ENCODE data around the gene ARHGEF18. TPM values are rescaled to one million over a fixed set of nuclear protein-coding genes. Genes with fewer than 3 reads are reported as not detected.

ARHGEF18 gene
- total RNA-seq, 1 experiment from 2014 or later, result 34.9 TPM

GRCh38 chr19:7312816-7313215 lies 35.9 kb upstream of the ARHGEF18 start:
- intact Hi-C loops (cut with micrococcal nuclease; ENCODE audit: unreplicated experiment), result no loop called here
- ChIA-PET POLR2A (ENCODE audit: low non-redundant PET) (no interaction called here), CTCF (no interaction called here)
- no peaks in the 10 kb centered on the region for H3K27me3 ChIP-seq (replicated peaks; ENCODE audit: insufficient read depth, low read depth, low read length, poor library complexity)
- TF ChIP-seq, protein P1, sequence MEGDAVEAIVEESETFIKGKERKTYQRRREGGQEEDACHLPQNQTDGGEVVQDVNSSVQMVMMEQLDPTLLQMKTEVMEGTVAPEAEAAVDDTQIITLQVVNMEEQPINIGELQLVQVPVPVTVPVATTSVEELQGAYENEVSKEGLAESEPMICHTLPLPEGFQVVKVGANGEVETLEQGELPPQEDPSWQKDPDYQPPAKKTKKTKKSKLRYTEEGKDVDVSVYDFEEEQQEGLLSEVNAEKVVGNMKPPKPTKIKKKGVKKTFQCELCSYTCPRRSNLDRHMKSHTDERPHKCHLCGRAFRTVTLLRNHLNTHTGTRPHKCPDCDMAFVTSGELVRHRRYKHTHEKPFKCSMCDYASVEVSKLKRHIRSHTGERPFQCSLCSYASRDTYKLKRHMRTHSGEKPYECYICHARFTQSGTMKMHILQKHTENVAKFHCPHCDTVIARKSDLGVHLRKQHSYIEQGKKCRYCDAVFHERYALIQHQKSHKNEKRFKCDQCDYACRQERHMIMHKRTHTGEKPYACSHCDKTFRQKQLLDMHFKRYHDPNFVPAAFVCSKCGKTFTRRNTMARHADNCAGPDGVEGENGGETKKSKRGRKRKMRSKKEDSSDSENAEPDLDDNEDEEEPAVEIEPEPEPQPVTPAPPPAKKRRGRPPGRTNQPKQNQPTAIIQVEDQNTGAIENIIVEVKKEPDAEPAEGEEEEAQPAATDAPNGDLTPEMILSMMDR (conservative IDR thresholded peaks at IDR 0.05; ENCODE audit: low read depth, low read length), result no peak
- TF ChIP-seq EZH2 (IDR thresholded peaks at IDR 0.05; ENCODE audit: borderline replicate concordance, low read depth, low read length, poor library complexity, severe bottlenecking), result no peak
- no peak overlapping the region for H3K27ac ChIP-seq (ENCODE audit: low read depth, low read length, poor library complexity, severe bottlenecking)
- no peaks in the 10 kb centered on the region for H3K4me1 ChIP-seq (ENCODE audit: insufficient read depth, low read length, poor library complexity, severe bottlenecking)
- no peak overlapping the region for H3K4me3 ChIP-seq (ENCODE audit: low read depth, low read length, poor library complexity, severe bottlenecking)
- no TSS peak for BruUV-seq (replicated peaks)
- H3K36me3 ChIP-seq (ENCODE audit: insufficient read depth, low read length, poor library complexity, severe bottlenecking), result no peaks in the 10 kb centered on the region
- H3K9me3 ChIP-seq (ENCODE audit: low read depth, low read length, poor library complexity, severe bottlenecking), result no peaks in the 10 kb centered on the region
- no peak for DNase-seq (ENCODE audit: low spot score)

- intact Hi-C loops (cut with micrococcal nuclease; ENCODE audit: unreplicated experiment), result no loop called here
- Histone ChIP-seq H3K4me3 (ENCODE audit: low read depth, low read length, poor library complexity, severe bottlenecking) (no peak overlapping the region), H3K27ac (ENCODE audit: low read depth, low read length, poor library complexity, severe bottlenecking) (no peak overlapping the region), H3K27me3 (replicated peaks; ENCODE audit: insufficient read depth, low read depth, low read length, poor library complexity) (no peaks in the 10 kb centered on the region), H3K4me1 (ENCODE audit: insufficient read depth, low read length, poor library complexity, severe bottlenecking) (no peaks in the 10 kb centered on the region), H3K36me3 (ENCODE audit: insufficient read depth, low read length, poor library complexity, severe bottlenecking) (no peaks in the 10 kb centered on the region), H3K9me3 (ENCODE audit: low read depth, low read length, poor library complexity, severe bottlenecking) (no peaks in the 10 kb centered on the region)
- BruUV-seq (replicated peaks), result no TSS peak
- TF ChIP-seq, protein P1 (conservative IDR thresholded peaks at IDR 0.05; ENCODE audit: low read depth, low read length), result no peak
- TF ChIP-seq EZH2 (IDR thresholded peaks at IDR 0.05; ENCODE audit: borderline replicate concordance, low read depth, low read length, poor library complexity, severe bottlenecking), result no peak
- POLR2A ChIA-PET (ENCODE audit: low non-redundant PET), result no interaction called here
- CTCF ChIA-PET, result no interaction called here
- no peak for DNase-seq (ENCODE audit: low spot score)
These were observed 30.6 kb upstream of the ARHGEF18 start for GRCh38 chr19:7318176-7318575.

- H3K4me1 ChIP-seq (ENCODE audit: insufficient read depth, low read length, poor library complexity, severe bottlenecking), result no peaks in the 10 kb centered on the region
- POLR2A ChIA-PET (ENCODE audit: low non-redundant PET), result interaction anchor here (0.6 to 0.7 kb wide), 2 partner anchors 46 to 796 kb away, joined by 4 read pairs; partner anchors contain the start of gene TNFSF9
- TF ChIP-seq EZH2 (IDR thresholded peaks at IDR 0.05; ENCODE audit: borderline replicate concordance, low read depth, low read length, poor library complexity, severe bottlenecking), result no peak
- TF ChIP-seq, protein P1 (conservative IDR thresholded peaks at IDR 0.05; ENCODE audit: low read depth, low read length), result peak; percentile 61
- intact Hi-C loops (cut with micrococcal nuclease; ENCODE audit: unreplicated experiment), result no loop called here
- DNase-seq (ENCODE audit: low spot score), result peak; percentile 43
- no peaks in the 10 kb centered on the region for H3K9me3 ChIP-seq (ENCODE audit: low read depth, low read length, poor library complexity, severe bottlenecking)
- no peaks in the 10 kb centered on the region for H3K27me3 ChIP-seq (replicated peaks; ENCODE audit: insufficient read depth, low read depth, low read length, poor library complexity)
- H3K4me3 ChIP-seq (ENCODE audit: low read depth, low read length, poor library complexity, severe bottlenecking), result no peak overlapping the region
- no TSS peak for BruUV-seq (replicated peaks)
- CTCF ChIA-PET, result no interaction called here
- H3K36me3 ChIP-seq (ENCODE audit: insufficient read depth, low read length, poor library complexity, severe bottlenecking), result no peaks in the 10 kb centered on the region
- no peak overlapping the region for H3K27ac ChIP-seq (ENCODE audit: low read depth, low read length, poor library complexity, severe bottlenecking)
These were observed 22.4 kb upstream of the ARHGEF18 start for GRCh38 chr19:7326105-7326877.

All from A673 (cell line).